ENCODE measurements around the gene NAGLU. TPM values are rescaled to one million over a fixed set of nuclear protein-coding genes. Genes with fewer than 3 reads are reported as not detected.

The NAGLU gene
- total RNA-seq, 1 donor from 2014 or later: 58.7 TPM

DNA sequence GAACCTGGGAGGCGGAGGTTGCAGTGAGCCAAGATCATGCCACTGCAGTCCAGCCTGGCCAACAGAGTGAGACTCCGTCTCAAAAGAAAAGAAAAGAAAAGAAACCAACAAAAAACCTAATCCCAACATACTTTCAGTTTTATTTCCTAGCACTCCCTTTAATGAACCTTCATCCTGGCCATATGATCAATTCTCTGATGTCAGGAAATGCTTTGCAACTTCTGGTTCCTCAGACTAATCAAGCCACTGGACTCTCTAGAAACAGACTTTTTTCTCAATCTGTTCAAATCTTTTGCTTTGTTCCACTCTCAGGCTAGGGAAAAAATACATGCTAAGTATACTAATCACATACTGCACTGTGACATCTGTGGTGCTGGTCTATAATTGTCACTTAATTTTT is 54.8 kb downstream of the NAGLU start:
- no peak for DNase-seq (ENCODE audit: low spot score)

DNA sequence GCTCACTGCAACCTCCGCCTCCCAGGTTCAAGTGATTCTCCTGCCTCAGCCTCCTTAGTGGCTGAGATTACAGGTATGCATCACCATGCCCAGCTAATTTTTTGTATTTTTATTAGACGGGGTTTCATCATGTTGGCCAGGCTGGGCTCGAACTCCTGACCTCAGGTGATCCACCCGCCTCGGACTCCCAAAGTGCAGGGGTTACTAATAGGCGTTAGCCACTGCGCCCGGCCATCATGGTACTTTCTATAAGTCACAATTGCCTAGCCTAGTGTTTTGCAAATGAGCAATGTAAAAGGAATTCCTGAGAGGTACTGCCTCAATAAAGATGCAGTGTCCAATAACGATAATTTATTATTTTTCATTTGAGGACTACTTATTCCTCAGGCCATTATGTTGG is 55.4 kb downstream of the NAGLU start:
- no peak for DNase-seq (ENCODE audit: low spot score)

Small RNA genes lying within 50 kb of the gene (microRNA-seq; reads per million reads assigned to microRNA genes)
- gene MIR5010 (ENCODE audit: borderline number of aligned reads) (2.9 reads per million), gene MIR548AT (ENCODE audit: borderline number of aligned reads) (not detected)

Other genes with a start within 250 kb of the NAGLU start
- 130 TPM for gene STAT5A, start 247.7 kb upstream of the NAGLU start, total RNA-seq
- 353 TPM for gene STAT3, start 147.8 kb upstream of the NAGLU start, total RNA-seq
- 681 TPM for gene CAVIN1, start 113.0 kb upstream of the NAGLU start, total RNA-seq
- gene ATP6V0A1, start 77.4 kb upstream of the NAGLU start, total RNA-seq: 84.1 TPM
- 3.2 TPM for gene HSD17B1, start 16.7 kb downstream of the NAGLU start, total RNA-seq
- 57.3 TPM for gene COASY, start 25.9 kb downstream of the NAGLU start, total RNA-seq
- 50.6 TPM for gene MLX, start 30.9 kb downstream of the NAGLU start, total RNA-seq
- gene PSMC3IP, start 41.5 kb downstream of the NAGLU start, total RNA-seq: 2.2 TPM
- gene RETREG3, start 73.1 kb downstream of the NAGLU start, total RNA-seq: 63.9 TPM
- 45.2 TPM for gene TUBG1, start 73.4 kb downstream of the NAGLU start, total RNA-seq
- 17.6 TPM for gene TUBG2, start 123.0 kb downstream of the NAGLU start, total RNA-seq
- gene PLEKHH3, start 140.8 kb downstream of the NAGLU start, total RNA-seq: 16.8 TPM
- gene CCR10, start 145.6 kb downstream of the NAGLU start, total RNA-seq: 1.2 TPM
- 3.7 TPM for gene CNTNAP1, start 146.3 kb downstream of the NAGLU start, total RNA-seq
- gene EZH1, start 208.8 kb downstream of the NAGLU start, total RNA-seq: 50.5 TPM
- gene RAMP2, start 225.0 kb downstream of the NAGLU start, total RNA-seq: 58.2 TPM
- 41.1 TPM for gene VPS25, start 237.2 kb downstream of the NAGLU start, total RNA-seq
- gene WNK4, start 244.4 kb downstream of the NAGLU start, total RNA-seq: not detected